IPS-15b (cell line): ENCODE data around the gene PDE3B.
"Not testable (repeated sequence)": the region's sequence is repeated elsewhere in the genome, so short reads cannot be mapped to it uniquely, and the experiment has no call there.

ENCODE experiments used
- H3K27me3 ChIP-seq: one replicate; pipeline ENCODE4 v1.6.1; 2013; ENCODE audit warnings: low read length; ENCODE audit not compliant: control insufficient read depth, insufficient read depth
- H3K36me3 ChIP-seq: one replicate; pipeline ENCODE4 v1.6.1; 2013; ENCODE audit warnings: low read length; ENCODE audit not compliant: control insufficient read depth, insufficient read depth
- H3K4me1 ChIP-seq: one replicate; pipeline ENCODE4 v1.6.1; 2013; ENCODE audit warnings: mild to moderate bottlenecking, low read length; ENCODE audit not compliant: control insufficient read depth, insufficient read depth
- H3K4me3 ChIP-seq: one replicate; pipeline ENCODE4 v1.5.1; 2013; ENCODE audit warnings: low read depth, low read length
- H3K9ac ChIP-seq: one replicate; pipeline ENCODE4 v1.6.1; 2013; ENCODE audit warnings: low read depth, mild to moderate bottlenecking, low read length
- H3K9me3 ChIP-seq: one replicate; pipeline ENCODE4 v1.6.1; 2013; ENCODE audit warnings: mild to moderate bottlenecking, low read length; ENCODE audit not compliant: control insufficient read depth, insufficient read depth

The PDE3B gene

GRCh38 chr11:14667329-14667728 is 23.7 kb downstream of the PDE3B start:
- not testable (repeated sequence) for H3K27me3 ChIP-seq, H3K9ac ChIP-seq, H3K4me1 ChIP-seq, H3K36me3 ChIP-seq, H3K9me3 ChIP-seq, H3K4me3 ChIP-seq

- no peak overlapping the region for H3K4me3 ChIP-seq
- H3K27me3 ChIP-seq = no peaks in the 10 kb centered on the region
- no peaks in the 10 kb centered on the region for H3K36me3 ChIP-seq
- H3K4me1 ChIP-seq = no peaks in the 10 kb centered on the region
- H3K9me3 ChIP-seq = no peaks in the 10 kb centered on the region
- no peak overlapping the region for H3K9ac ChIP-seq
Measured at GRCh38 chr11:14668731-14669301, 25.2 kb downstream of the PDE3B start.

- Histone ChIP-seq H3K36me3 (no peaks in the 10 kb centered on the region), H3K9ac (no peak overlapping the region), H3K9me3 (no peaks in the 10 kb centered on the region), H3K27me3 (no peaks in the 10 kb centered on the region), H3K4me3 (no peak overlapping the region), H3K4me1 (no peaks in the 10 kb centered on the region)
Measured at GRCh38 chr11:14669499-14669898, 25.9 kb downstream of the PDE3B start.

GRCh38 chr11:14669958-14670357 is 26.4 kb downstream of the PDE3B start:
- no peaks in the 10 kb centered on the region for H3K9me3 ChIP-seq
- no peaks in the 10 kb centered on the region for H3K4me1 ChIP-seq
- no peak overlapping the region for H3K4me3 ChIP-seq
- H3K27me3 ChIP-seq = no peaks in the 10 kb centered on the region
- H3K36me3 ChIP-seq = no peaks in the 10 kb centered on the region
- no peak overlapping the region for H3K9ac ChIP-seq

GRCh38 chr11:14672635-14673034 is 29.0 kb downstream of the PDE3B start:
- no peak overlapping the region for H3K4me3 ChIP-seq
- no peak overlapping the region for H3K9ac ChIP-seq
- no peaks in the 10 kb centered on the region for H3K4me1 ChIP-seq
- H3K9me3 ChIP-seq = no peaks in the 10 kb centered on the region
- H3K27me3 ChIP-seq = no peaks in the 10 kb centered on the region
- no peaks in the 10 kb centered on the region for H3K36me3 ChIP-seq

GRCh38 chr11:14673421-14673820 is 29.8 kb downstream of the PDE3B start:
- H3K27me3 ChIP-seq = no peaks in the 10 kb centered on the region
- no peaks in the 10 kb centered on the region for H3K4me1 ChIP-seq
- H3K36me3 ChIP-seq = no peaks in the 10 kb centered on the region
- H3K9me3 ChIP-seq = no peaks in the 10 kb centered on the region
- no peak overlapping the region for H3K9ac ChIP-seq
- H3K4me3 ChIP-seq = no peak overlapping the region

- no peak overlapping the region for H3K9ac ChIP-seq
- H3K36me3 ChIP-seq = no peaks in the 10 kb centered on the region
- H3K27me3 ChIP-seq = no peaks in the 10 kb centered on the region
- H3K9me3 ChIP-seq = no peaks in the 10 kb centered on the region
- H3K4me3 ChIP-seq = no peak overlapping the region
- no peaks in the 10 kb centered on the region for H3K4me1 ChIP-seq
Measured at GRCh38 chr11:14673824-14674405, 30.3 kb downstream of the PDE3B start.

- H3K4me3 ChIP-seq = no peak overlapping the region
- H3K9ac ChIP-seq = no peak overlapping the region
- no peaks in the 10 kb centered on the region for H3K4me1 ChIP-seq
- H3K27me3 ChIP-seq = no peaks in the 10 kb centered on the region
- no peaks in the 10 kb centered on the region for H3K9me3 ChIP-seq
- no peaks in the 10 kb centered on the region for H3K36me3 ChIP-seq
Measured at GRCh38 chr11:14676068-14676467, 32.5 kb downstream of the PDE3B start.

GRCh38 chr11:14677146-14677545 is 33.5 kb downstream of the PDE3B start:
- H3K9me3 ChIP-seq = no peaks in the 10 kb centered on the region
- no peak overlapping the region for H3K9ac ChIP-seq
- H3K27me3 ChIP-seq = no peaks in the 10 kb centered on the region
- no peaks in the 10 kb centered on the region for H3K36me3 ChIP-seq
- no peaks in the 10 kb centered on the region for H3K4me1 ChIP-seq
- H3K4me3 ChIP-seq = no peak overlapping the region

- no peak overlapping the region for H3K9ac ChIP-seq
- H3K4me1 ChIP-seq = no peaks in the 10 kb centered on the region
- no peaks in the 10 kb centered on the region for H3K27me3 ChIP-seq
- H3K4me3 ChIP-seq = no peak overlapping the region
- H3K9me3 ChIP-seq = no peaks in the 10 kb centered on the region
- H3K36me3 ChIP-seq = no peaks in the 10 kb centered on the region
Measured at GRCh38 chr11:14678350-14678749, 34.7 kb downstream of the PDE3B start.

- no peak overlapping the region for H3K9ac ChIP-seq
- no peak overlapping the region for H3K4me3 ChIP-seq
- no peaks in the 10 kb centered on the region for H3K27me3 ChIP-seq
- H3K9me3 ChIP-seq = no peaks in the 10 kb centered on the region
- no peaks in the 10 kb centered on the region for H3K4me1 ChIP-seq
- H3K36me3 ChIP-seq = no peaks in the 10 kb centered on the region
Measured at GRCh38 chr11:14679662-14680061, 36.1 kb downstream of the PDE3B start.

- H3K4me3 ChIP-seq, H3K9ac ChIP-seq, H3K36me3 ChIP-seq, H3K9me3 ChIP-seq, H3K27me3 ChIP-seq, H3K4me1 ChIP-seq: not testable (repeated sequence)
Measured at GRCh38 chr11:14684234-14684915, 40.8 kb downstream of the PDE3B start.
